ENCODE data around the gene ITGA5. TPM values are rescaled to one million over a fixed set of nuclear protein-coding genes. Genes with fewer than 3 reads are reported as not detected.

The ITGA5 gene
- total and polyA plus RNA-seq, 2 of the 13 experiments (the other 11 are each of a cell fraction or from before 2014, with no cell fraction given), result 0.20 to 0.40 TPM

DNA sequence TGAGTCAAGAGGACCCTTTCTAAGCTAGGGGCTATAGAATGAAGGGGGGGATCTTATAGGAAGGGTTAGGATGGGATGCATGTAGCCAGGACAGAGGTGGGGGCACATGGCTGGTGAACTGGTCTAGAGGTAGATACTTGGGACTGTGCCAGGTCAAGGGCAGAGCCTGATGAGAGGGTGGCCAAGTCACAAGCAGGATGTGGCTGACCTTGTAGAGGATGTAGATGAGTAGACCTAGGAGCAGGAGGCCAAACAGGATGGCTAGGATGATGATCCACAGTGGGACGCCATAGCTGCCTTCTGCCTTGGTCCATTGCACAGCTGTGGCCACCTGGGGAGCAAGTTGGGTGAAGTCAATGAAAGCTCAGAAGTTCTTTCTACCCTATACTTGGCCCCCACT, 21.9 kb downstream of the ITGA5 start (continued):
- TF ChIP-seq ZNF652 (CRISPR knock-in tag; IDR thresholded peaks at IDR 0.05; ENCODE audit: borderline replicate concordance, low read depth) (no peak), ZNF746 (CRISPR knock-in tag; IDR thresholded peaks at IDR 0.05) (no peak)
- TF ChIP-seq, protein P1, sequence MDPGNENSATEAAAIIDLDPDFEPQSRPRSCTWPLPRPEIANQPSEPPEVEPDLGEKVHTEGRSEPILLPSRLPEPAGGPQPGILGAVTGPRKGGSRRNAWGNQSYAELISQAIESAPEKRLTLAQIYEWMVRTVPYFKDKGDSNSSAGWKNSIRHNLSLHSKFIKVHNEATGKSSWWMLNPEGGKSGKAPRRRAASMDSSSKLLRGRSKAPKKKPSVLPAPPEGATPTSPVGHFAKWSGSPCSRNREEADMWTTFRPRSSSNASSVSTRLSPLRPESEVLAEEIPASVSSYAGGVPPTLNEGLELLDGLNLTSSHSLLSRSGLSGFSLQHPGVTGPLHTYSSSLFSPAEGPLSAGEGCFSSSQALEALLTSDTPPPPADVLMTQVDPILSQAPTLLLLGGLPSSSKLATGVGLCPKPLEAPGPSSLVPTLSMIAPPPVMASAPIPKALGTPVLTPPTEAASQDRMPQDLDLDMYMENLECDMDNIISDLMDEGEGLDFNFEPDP (CRISPR knock-in tag; conservative IDR thresholded peaks at IDR 0.05), result no peak
- TF ChIP-seq, protein P2, sequence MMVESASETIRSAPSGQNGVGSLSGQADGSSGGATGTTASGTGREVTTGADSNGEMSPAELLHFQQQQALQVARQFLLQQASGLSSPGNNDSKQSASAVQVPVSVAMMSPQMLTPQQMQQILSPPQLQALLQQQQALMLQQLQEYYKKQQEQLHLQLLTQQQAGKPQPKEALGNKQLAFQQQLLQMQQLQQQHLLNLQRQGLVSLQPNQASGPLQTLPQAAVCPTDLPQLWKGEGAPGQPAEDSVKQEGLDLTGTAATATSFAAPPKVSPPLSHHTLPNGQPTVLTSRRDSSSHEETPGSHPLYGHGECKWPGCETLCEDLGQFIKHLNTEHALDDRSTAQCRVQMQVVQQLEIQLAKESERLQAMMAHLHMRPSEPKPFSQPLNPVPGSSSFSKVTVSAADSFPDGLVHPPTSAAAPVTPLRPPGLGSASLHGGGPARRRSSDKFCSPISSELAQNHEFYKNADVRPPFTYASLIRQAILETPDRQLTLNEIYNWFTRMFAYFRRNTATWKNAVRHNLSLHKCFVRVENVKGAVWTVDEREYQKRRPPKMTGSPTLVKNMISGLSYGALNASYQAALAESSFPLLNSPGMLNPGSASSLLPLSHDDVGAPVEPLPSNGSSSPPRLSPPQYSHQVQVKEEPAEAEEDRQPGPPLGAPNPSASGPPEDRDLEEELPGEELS (CRISPR knock-in tag; IDR thresholded peaks at IDR 0.05), result no peak

DNA sequence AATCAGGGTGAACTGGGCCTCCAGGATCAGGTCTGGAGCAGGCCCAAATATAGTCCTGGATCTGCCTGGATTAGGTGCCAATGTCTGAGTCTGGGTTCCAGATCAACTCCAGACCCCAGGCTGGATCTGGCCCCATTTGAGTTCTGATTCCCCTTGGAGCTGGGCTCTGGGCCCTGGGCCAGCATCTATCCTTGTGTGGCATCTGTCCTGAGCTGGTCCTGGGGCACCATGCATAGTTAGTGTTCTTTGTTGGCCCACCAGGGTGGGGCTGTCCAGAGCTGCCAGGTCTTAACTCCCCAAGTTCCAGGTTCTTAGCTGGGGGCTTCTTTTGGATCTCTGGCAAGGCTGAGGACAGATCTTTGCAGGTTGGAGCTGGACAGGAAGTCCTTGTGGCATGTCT, 23.5 kb downstream of the ITGA5 start:
- H3K27me3 ChIP-seq (ENCODE audit: control insufficient read depth in 1 of 2, insufficient read depth in 2 of 2, low read length in 2 of 2), result peaks cover 0 to 2% of the 10 kb centered on the region in 2 experiments; a peak in 2 of 5 replicates
- H3K4me1 ChIP-seq (ENCODE audit: insufficient read depth, low read length), result 0 out of 2 replicates have a peak, but pooled peaks cover 2% of the 10 kb centered on the region
- ATAC-seq (no peak), FAIRE-seq (no peak), DNase-seq (ENCODE audit: low spot score) (no peak)
- no peak overlapping the region for H3K9ac ChIP-seq (ENCODE audit: insufficient read depth, low read depth, low read length)
- BruUV-seq (replicated peaks), result no TSS peak
- in situ Hi-C loops (cut with HindIII; ENCODE audit: extremely low pct_ligation_motif_present, low pct_unique_long_range_greater_than_20kb) (no loop called here), intact Hi-C loops (cut with micrococcal nuclease; ENCODE audit: unreplicated experiment) (no loop called here)
- H2AFZ ChIP-seq (ENCODE audit: low read length), result no peak overlapping the region
- H3K79me2 ChIP-seq (ENCODE audit: insufficient read depth, low read length), result no peaks in the 10 kb centered on the region
- POLR2A ChIA-PET, result no interaction called here
- TF ChIP-seq KDM1A (CRISPR knock-in tag; IDR thresholded peaks at IDR 0.05), result no peak
- no peaks in the 10 kb centered on the region for H3K9me3 ChIP-seq (ENCODE audit: low read length)
- H4K20me1 ChIP-seq (ENCODE audit: insufficient read depth, low read length), result no peaks in the 10 kb centered on the region
- no peak overlapping the region for H3K27ac ChIP-seq (ENCODE audit: extremely low read length, insufficient read depth, low read length)
- CTCF ChIA-PET (ENCODE audit: low intra/inter-chr PET ratio, low total read pairs), result no interaction called here
- no peaks in the 10 kb centered on the region for H3K36me3 ChIP-seq (replicated peaks in 1 of 2; ENCODE audit: control insufficient read depth in 1 of 2, insufficient read depth in 2 of 2, low read length in 2 of 2)
- H3K4me2 ChIP-seq (ENCODE audit: low read depth, low read length), result no peak overlapping the region
- H3K4me3 ChIP-seq (replicated peaks in 1 of 3; ENCODE audit: insufficient read depth in 1 of 3, low read depth in 2 of 3, low read length in 3 of 3), result no peak overlapping the region
